Neural progenitor cell (in vitro differentiated cells): ENCODE measurements around the gene CFAP410. TPM values are rescaled to one million over a fixed set of nuclear protein-coding genes. Genes with fewer than 3 reads are reported as not detected.
"Not testable (repeated sequence)": the region's sequence is repeated elsewhere in the genome, so short reads cannot be mapped to it uniquely, and the experiment has no call there.

Source experiments
- DNase-seq: peaks from one replicate; pipeline ENCODE4 v3.0.0-alpha.2; 2016; ENCODE audit warnings: low spot score
- H2AFZ ChIP-seq: fragments of 200-600 bp; sonication (generic); replicated peaks from 2 replicates; pipeline ENCODE4 v1.6.1; 2016; ENCODE audit warnings: antibody characterized with exemption
- H3F3A ChIP-seq: fragments of 200-600 bp; sonication (generic); 2 replicates; pipeline ENCODE4 v1.6.1; 2016; ENCODE audit warnings: antibody characterized with exemption, low read depth
- H3K27ac ChIP-seq: fragments of 200-600 bp; sonication (generic); 2 replicates; pipeline ENCODE4 v1.5.1; 2016; ENCODE audit warnings: mild to moderate bottlenecking
- H3K27me3 ChIP-seq: fragments of 200-600 bp; sonication (generic); 2 replicates; pipeline ENCODE4 v1.6.1; 2016; ENCODE audit warnings: mild to moderate bottlenecking, moderate library complexity
- H3K36me3 ChIP-seq: fragments of 200-600 bp; sonication (generic); 2 replicates; pipeline ENCODE4 v1.5.1; 2016
- H3K4me1 ChIP-seq: fragments of 200-600 bp; sonication (generic); 2 replicates; pipeline ENCODE4 v1.6.1; 2016; ENCODE audit warnings: mixed run types
- H3K4me2 ChIP-seq: fragments of 200-600 bp; sonication (generic); 2 replicates; pipeline ENCODE4 v1.6.1; 2016
- H3K4me3 ChIP-seq: fragments of 200-600 bp; sonication (generic); 2 replicates; pipeline ENCODE4 v1.5.1; 2016
- H3K79me2 ChIP-seq: fragments of 200-600 bp; sonication (generic); 2 replicates; pipeline ENCODE4 v1.6.1; 2016; ENCODE audit warnings: low read depth
- H3K9ac ChIP-seq: fragments of 200-600 bp; sonication (generic); 2 replicates; pipeline ENCODE4 v1.6.1; 2016
- H3K9me3 ChIP-seq: fragments of 200-600 bp; sonication (generic); 2 replicates; pipeline ENCODE4 v1.5.1; 2016; ENCODE audit warnings: low read depth
- H4K20me1 ChIP-seq: fragments of 200-600 bp; sonication (generic); 2 replicates; pipeline ENCODE4 v1.6.1; 2016; ENCODE audit warnings: low read depth
- H3K27ac Mint-ChIP-seq: 3 replicates; pipeline ENCODE4 v1.8.0; 2021; ENCODE audit warnings: mixed read lengths
- H3K27me3 Mint-ChIP-seq: 2 replicates; pipeline ENCODE4 v1.8.0; 2022; ENCODE audit warnings: low read depth, mild to moderate bottlenecking, inconsistent platforms, moderate library complexity, mixed read lengths; ENCODE audit not compliant: insufficient read depth
- H3K36me3 Mint-ChIP-seq: 3 replicates; pipeline ENCODE4 v1.8.0; 2021; ENCODE audit warnings: mixed read lengths
- H3K4me1 Mint-ChIP-seq: 3 replicates; pipeline ENCODE4 v1.8.0; 2021; ENCODE audit warnings: mixed read lengths
- H3K4me3 Mint-ChIP-seq: 3 replicates; pipeline ENCODE4 v1.8.0; 2021; ENCODE audit warnings: mild to moderate bottlenecking, moderate library complexity, mixed read lengths
- H3K9me3 Mint-ChIP-seq: 3 replicates; pipeline ENCODE4 v1.8.0; 2020; ENCODE audit warnings: mixed read lengths
- EZH2 ChIP-seq: fragments of 200-600 bp; sonication (generic); IDR thresholded peaks from 2 replicates; pipeline ENCODE4 v1.6.1; 2017; ENCODE audit warnings: antibody characterized with exemption, mild to moderate bottlenecking, moderate library complexity
- EZH2phosphoT487 ChIP-seq: fragments of 200-600 bp; sonication (generic); IDR thresholded peaks from 2 replicates; pipeline ENCODE4 v1.6.1; 2017; ENCODE audit warnings: antibody characterized with exemption
- total RNA-seq: library from RNA; depleted of rRNA; stranded (reverse); fragments of >200 nt; gene quantifications from 2 replicates; pipeline ENCODE4 v1.2.3, GENCODE V29; 2015; ENCODE audit warnings: low replicate concordance
- TF ChIP-seq, protein P1 (sequence below): fragments of 200-600 bp; sonication (generic); IDR thresholded peaks from 2 replicates; pipeline ENCODE4 v1.5.1; 2017; ENCODE audit warnings: antibody characterized with exemption, mild to moderate bottlenecking

The CFAP410 gene
- total RNA-seq, 1 donor from 2014 or later, result 7.5 TPM

DNA sequence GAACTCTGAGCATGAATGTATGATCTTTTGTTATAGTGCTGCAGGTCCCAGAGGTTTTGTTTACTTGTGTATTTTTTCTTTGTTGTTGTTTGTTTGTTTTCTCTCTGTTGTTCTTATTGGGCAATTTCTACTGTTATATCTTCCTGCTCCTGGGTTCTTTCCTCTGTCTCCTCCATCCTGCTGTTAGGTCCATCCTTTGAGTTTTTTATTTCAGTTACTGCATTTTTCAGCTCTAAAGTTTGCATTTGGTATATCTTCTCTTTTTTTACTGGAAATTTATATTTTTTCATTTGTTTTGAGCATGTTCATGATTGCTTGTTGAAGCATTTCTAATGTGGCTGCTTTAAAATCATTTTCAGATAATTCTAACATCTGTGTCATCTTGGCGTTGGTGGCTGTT lies 24.1 kb upstream of the CFAP410 start:
- H3K79me2 ChIP-seq, result no peaks in the 10 kb centered on the region
- no peaks in the 10 kb centered on the region for H3F3A ChIP-seq
- no peak overlapping the region for H3K27ac ChIP-seq
- no peaks in the 10 kb centered on the region for H3K9me3 ChIP-seq
- no peaks in the 10 kb centered on the region for H4K20me1 ChIP-seq
- no peak overlapping the region for H3K9ac ChIP-seq
- no peak overlapping the region for H3K4me3 ChIP-seq
- H2AFZ ChIP-seq, result no peak overlapping the region
- Mint-ChIP-seq H3K4me1 (no peaks in the 10 kb centered on the region), H3K4me3 (no peak overlapping the region), H3K27ac (no peak overlapping the region), H3K9me3 (peaks cover 13% of the 10 kb centered on the region), H3K36me3 (no peaks in the 10 kb centered on the region), H3K27me3 (peaks cover 9% of the 10 kb centered on the region)
- H3K36me3 ChIP-seq, result no peaks in the 10 kb centered on the region
- no peak for DNase-seq
- H3K27me3 ChIP-seq, result peaks cover 8% of the 10 kb centered on the region
- no peak overlapping the region for H3K4me2 ChIP-seq
- TF ChIP-seq EZH2 (no peak), EZH2phosphoT487 (no peak)
- TF ChIP-seq, protein P1, sequence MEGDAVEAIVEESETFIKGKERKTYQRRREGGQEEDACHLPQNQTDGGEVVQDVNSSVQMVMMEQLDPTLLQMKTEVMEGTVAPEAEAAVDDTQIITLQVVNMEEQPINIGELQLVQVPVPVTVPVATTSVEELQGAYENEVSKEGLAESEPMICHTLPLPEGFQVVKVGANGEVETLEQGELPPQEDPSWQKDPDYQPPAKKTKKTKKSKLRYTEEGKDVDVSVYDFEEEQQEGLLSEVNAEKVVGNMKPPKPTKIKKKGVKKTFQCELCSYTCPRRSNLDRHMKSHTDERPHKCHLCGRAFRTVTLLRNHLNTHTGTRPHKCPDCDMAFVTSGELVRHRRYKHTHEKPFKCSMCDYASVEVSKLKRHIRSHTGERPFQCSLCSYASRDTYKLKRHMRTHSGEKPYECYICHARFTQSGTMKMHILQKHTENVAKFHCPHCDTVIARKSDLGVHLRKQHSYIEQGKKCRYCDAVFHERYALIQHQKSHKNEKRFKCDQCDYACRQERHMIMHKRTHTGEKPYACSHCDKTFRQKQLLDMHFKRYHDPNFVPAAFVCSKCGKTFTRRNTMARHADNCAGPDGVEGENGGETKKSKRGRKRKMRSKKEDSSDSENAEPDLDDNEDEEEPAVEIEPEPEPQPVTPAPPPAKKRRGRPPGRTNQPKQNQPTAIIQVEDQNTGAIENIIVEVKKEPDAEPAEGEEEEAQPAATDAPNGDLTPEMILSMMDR, result no peak
- H3K4me1 ChIP-seq, result no peaks in the 10 kb centered on the region

DNA sequence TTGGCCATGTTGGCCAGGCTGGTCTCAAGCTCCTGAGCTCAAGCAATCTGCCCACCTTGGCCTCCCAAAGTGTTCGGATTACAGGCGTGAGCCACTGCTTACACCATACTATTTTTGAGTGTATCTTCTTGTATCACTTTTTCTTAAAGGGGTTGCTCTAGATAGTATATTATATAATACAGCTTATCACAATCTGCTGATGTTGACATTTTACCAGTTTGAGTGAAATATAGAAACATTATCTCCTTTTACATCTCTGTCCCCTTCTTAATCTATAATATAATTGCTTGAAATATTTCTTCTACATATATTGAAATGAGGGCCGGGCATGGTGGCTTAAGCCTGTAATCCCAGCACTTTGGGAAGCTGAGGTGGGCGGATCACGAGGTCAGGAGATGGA lies 22.7 kb upstream of the CFAP410 start:
- H3K36me3 ChIP-seq, H3K9me3 ChIP-seq, H3K4me3 ChIP-seq, H2AFZ ChIP-seq, H4K20me1 ChIP-seq, H3K4me1 Mint-ChIP-seq, H3K27ac Mint-ChIP-seq, DNase-seq, H3K4me3 Mint-ChIP-seq, H3K4me2 ChIP-seq, H3K4me1 ChIP-seq, H3K27me3 Mint-ChIP-seq, H3K9ac ChIP-seq, H3K27me3 ChIP-seq, H3K79me2 ChIP-seq, H3K36me3 Mint-ChIP-seq, H3F3A ChIP-seq, H3K27ac ChIP-seq: not testable (repeated sequence)
- peaks cover 13% of the 10 kb centered on the region for H3K9me3 Mint-ChIP-seq

DNA sequence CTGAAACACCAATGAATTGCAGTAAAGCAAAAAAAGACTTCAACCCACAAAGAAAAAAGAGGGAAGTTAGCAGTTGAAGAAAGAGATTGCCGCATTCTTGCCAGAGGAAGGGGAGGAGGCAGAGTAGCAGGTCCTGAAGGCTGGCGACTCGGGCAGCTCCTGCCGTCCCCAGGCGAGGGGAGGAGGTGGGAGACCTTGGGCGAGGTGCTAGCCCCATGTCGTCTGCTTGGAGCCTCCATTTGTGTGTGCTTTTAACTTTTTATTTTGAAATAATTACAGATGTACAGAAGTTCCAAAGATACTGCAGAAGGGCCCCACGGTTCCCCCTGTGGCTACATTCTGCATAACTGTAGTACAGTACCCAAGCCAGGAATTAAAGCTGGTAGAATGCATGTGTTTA lies 21.0 kb upstream of the CFAP410 start:
- Mint-ChIP-seq H3K4me1 (peaks cover 6% of the 10 kb centered on the region), H3K36me3 (no peaks in the 10 kb centered on the region), H3K9me3 (peaks cover 13% of the 10 kb centered on the region), H3K4me3 (no peak overlapping the region), H3K27me3 (peaks cover 13% of the 10 kb centered on the region), H3K27ac (no peak overlapping the region)
- Histone ChIP-seq H3K9ac (no peak overlapping the region), H3K4me1 (no peaks in the 10 kb centered on the region), H3K27me3 (no peaks in the 10 kb centered on the region), H3K9me3 (no peaks in the 10 kb centered on the region), H3K4me3 (no peak overlapping the region), H3F3A (no peaks in the 10 kb centered on the region), H3K79me2 (no peaks in the 10 kb centered on the region), H2AFZ (no peak overlapping the region), H3K4me2 (no peak overlapping the region), H4K20me1 (no peaks in the 10 kb centered on the region), H3K27ac (no peak overlapping the region), H3K36me3 (no peaks in the 10 kb centered on the region)
- DNase-seq, result no peak
- TF ChIP-seq EZH2, result no peak
- TF ChIP-seq, protein P1, result peak; percentile 9
- TF ChIP-seq EZH2phosphoT487, result no peak

DNA sequence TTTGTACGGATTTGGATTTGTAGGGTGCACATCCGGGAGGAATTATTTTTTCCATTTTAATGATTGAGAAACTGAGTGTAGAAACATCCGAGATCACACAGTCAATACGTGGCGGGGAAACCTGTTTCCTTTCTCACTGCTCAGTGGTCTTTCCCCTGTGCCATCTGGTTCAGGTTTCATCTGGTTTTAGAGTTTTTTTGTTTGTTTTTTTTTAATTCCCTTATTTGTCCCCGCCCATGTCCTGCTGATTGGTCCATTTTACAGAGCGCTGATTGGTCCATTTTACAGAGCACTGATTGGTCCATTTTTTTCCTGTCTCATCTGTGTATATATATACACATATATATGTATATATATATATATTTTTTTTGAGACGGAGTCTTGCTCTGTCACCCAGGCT lies 20.2 kb upstream of the CFAP410 start:
- H3K36me3 ChIP-seq, result no peaks in the 10 kb centered on the region
- no peak overlapping the region for H2AFZ ChIP-seq
- no peak overlapping the region for H3K4me2 ChIP-seq
- no peaks in the 10 kb centered on the region for H3K9me3 ChIP-seq
- no peaks in the 10 kb centered on the region for H4K20me1 ChIP-seq
- no peak overlapping the region for H3K9ac ChIP-seq
- Mint-ChIP-seq H3K4me3 (no peak overlapping the region), H3K36me3 (no peaks in the 10 kb centered on the region), H3K27ac (no peak overlapping the region), H3K4me1 (peaks cover 6% of the 10 kb centered on the region), H3K9me3 (peaks cover 13% of the 10 kb centered on the region), H3K27me3 (peaks cover 13% of the 10 kb centered on the region)
- no peaks in the 10 kb centered on the region for H3K79me2 ChIP-seq
- no peak overlapping the region for H3K27ac ChIP-seq
- H3K4me3 ChIP-seq, result no peak overlapping the region
- DNase-seq, result no peak
- H3K4me1 ChIP-seq, result no peaks in the 10 kb centered on the region
- H3K27me3 ChIP-seq, result no peaks in the 10 kb centered on the region
- H3F3A ChIP-seq, result no peaks in the 10 kb centered on the region
- TF ChIP-seq, protein P1, result no peak
- TF ChIP-seq EZH2 (no peak), EZH2phosphoT487 (no peak)
